Testis (tissue), 2 donors: Measurements from ENCODE around the gene SLC6A17.

Experiments
- POLR2A ChIP-seq: fragments of 450-650 bp; IDR thresholded peaks from one replicate; pipeline ENCODE4 v1.6.1; 2017; ENCODE audit warnings: antibody characterized with exemption, mild to moderate bottlenecking, moderate library complexity
- TF ChIP-seq, protein P1 (sequence below), 3 experiments: fragments of 450-650 bp in 2 of 3; fragments of 200-600 bp in 1 of 3; sonication (generic) in 1 of 3; IDR thresholded peaks; one replicate each; pipeline ENCODE4 v1.5.1; 2016 to 2019; ENCODE audit warnings: antibody characterized with exemption in 3 of 3, mild to moderate bottlenecking in 2 of 3, moderate library complexity in 1 of 3

DNA sequence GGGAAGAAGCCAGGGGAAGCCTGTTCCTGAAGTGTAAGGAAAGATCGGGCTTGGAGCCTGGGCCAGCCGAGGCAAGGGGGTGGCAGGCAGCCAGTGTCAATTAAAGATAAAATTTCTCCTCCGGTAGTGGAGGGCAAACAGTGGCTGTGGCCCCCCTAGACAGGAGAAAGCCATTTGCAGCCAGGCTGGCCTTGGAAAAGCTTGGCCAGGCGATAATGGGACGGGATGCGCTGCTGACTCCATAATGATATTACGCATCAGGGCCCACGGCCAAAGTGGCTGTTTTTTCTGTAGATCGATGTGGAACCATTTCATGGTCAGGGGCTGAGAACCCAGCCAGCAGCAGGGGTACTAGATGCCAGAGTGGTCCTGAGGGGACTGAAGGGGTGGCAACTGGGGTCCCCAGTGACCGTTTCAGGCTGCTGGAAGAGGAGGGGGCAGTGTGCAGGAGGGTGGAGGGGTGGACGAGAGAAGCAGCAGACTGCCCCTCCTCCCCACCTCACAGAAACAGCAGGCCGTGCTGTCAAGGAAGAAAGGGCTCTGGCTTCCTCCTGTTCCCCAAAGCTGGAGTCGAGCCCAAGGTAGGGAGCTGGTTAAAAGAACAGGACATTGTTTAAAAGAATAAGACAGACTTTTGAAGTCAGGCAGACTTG, 85.0 kb downstream of the SLC6A17 start:
- TF ChIP-seq, protein P1, sequence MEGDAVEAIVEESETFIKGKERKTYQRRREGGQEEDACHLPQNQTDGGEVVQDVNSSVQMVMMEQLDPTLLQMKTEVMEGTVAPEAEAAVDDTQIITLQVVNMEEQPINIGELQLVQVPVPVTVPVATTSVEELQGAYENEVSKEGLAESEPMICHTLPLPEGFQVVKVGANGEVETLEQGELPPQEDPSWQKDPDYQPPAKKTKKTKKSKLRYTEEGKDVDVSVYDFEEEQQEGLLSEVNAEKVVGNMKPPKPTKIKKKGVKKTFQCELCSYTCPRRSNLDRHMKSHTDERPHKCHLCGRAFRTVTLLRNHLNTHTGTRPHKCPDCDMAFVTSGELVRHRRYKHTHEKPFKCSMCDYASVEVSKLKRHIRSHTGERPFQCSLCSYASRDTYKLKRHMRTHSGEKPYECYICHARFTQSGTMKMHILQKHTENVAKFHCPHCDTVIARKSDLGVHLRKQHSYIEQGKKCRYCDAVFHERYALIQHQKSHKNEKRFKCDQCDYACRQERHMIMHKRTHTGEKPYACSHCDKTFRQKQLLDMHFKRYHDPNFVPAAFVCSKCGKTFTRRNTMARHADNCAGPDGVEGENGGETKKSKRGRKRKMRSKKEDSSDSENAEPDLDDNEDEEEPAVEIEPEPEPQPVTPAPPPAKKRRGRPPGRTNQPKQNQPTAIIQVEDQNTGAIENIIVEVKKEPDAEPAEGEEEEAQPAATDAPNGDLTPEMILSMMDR (IDR thresholded peaks at IDR 0.05): no peak
- TF ChIP-seq POLR2A: no peak
